MM.1S (cell line): ENCODE results near the gene FMN1.

Experiments
- DNase-seq: peaks from one replicate; pipeline ENCODE4 v3.0.0-alpha.2; 2015
- H2AFZ ChIP-seq: fragments of 300-600 bp; sonication (generic); 2 replicates; pipeline ENCODE4 v1.6.0; 2016; ENCODE audit warnings: antibody characterized with exemption, low read length
- H3F3A ChIP-seq: fragments of 300-600 bp; sonication (generic); 2 replicates; pipeline ENCODE4 v1.6.1; 2016; ENCODE audit warnings: mild to moderate bottlenecking, antibody characterized with exemption, low read length, moderate library complexity, mixed read lengths; ENCODE audit not compliant: insufficient read depth
- H3K27ac ChIP-seq: fragments of 300-600 bp; sonication (generic); 2 replicates; pipeline ENCODE4 v1.5.1; 2016; ENCODE audit warnings: mild to moderate bottlenecking, low read length
- H3K27me3 ChIP-seq: fragments of 300-600 bp; sonication (generic); replicated peaks from 2 replicates; pipeline ENCODE4 v1.6.0; 2016; ENCODE audit warnings: low read length; ENCODE audit not compliant: insufficient read depth
- H3K36me3 ChIP-seq: fragments of 300-600 bp; sonication (generic); replicated peaks from 2 replicates; pipeline ENCODE4 v1.6.1; 2016; ENCODE audit warnings: mild to moderate bottlenecking, low read length, mixed read lengths; ENCODE audit not compliant: insufficient read depth
- H3K4me1 ChIP-seq: fragments of 300-600 bp; sonication (generic); 2 replicates; pipeline ENCODE4 v1.6.1; 2016; ENCODE audit warnings: low read length, mixed read lengths
- H3K4me2 ChIP-seq: fragments of 300-600 bp; sonication (generic); 2 replicates; pipeline ENCODE4 v1.6.0; 2016; ENCODE audit warnings: low read depth, low read length
- H3K4me3 ChIP-seq: fragments of 300-600 bp; sonication (generic); 2 replicates; pipeline ENCODE4 v1.5.1; 2016; ENCODE audit warnings: low read length, mixed read lengths
- H3K79me2 ChIP-seq: fragments of 300-600 bp; sonication (generic); 2 replicates; pipeline ENCODE4 v1.6.1; 2016; ENCODE audit warnings: mixed run types, low read length, mixed read lengths
- H3K9ac ChIP-seq: fragments of 300-600 bp; sonication (generic); 2 replicates; pipeline ENCODE4 v1.6.1; 2016; ENCODE audit warnings: low read length, mixed read lengths
- H3K9me2 ChIP-seq: fragments of 300-600 bp; sonication (generic); replicated peaks from 2 replicates; pipeline ENCODE4 v1.6.1; 2016; ENCODE audit warnings: mild to moderate bottlenecking, low read length, mixed read lengths; ENCODE audit not compliant: insufficient read depth
- H3K9me3 ChIP-seq: fragments of 300-600 bp; sonication (generic); replicated peaks from 2 replicates; pipeline ENCODE4 v1.6.1; 2016; ENCODE audit warnings: mild to moderate bottlenecking, low read length, mixed read lengths; ENCODE audit not compliant: insufficient read depth
- H4K20me1 ChIP-seq: fragments of 300-600 bp; sonication (generic); 2 replicates; pipeline ENCODE4 v1.6.1; 2016; ENCODE audit warnings: mild to moderate bottlenecking, low read length, moderate library complexity, mixed read lengths; ENCODE audit not compliant: insufficient read depth
- EZH2 ChIP-seq: fragments of 300-600 bp; sonication (generic); optimal IDR thresholded peaks from 2 replicates; pipeline ENCODE3; 2017; ENCODE audit warnings: low read depth, mild to moderate bottlenecking, antibody characterized with exemption, low read length, mixed read lengths
- EZH2phosphoT487 ChIP-seq: fragments of 300-600 bp; sonication (generic); IDR thresholded peaks from 2 replicates; pipeline ENCODE4 v1.6.1; 2018; ENCODE audit warnings: antibody characterized with exemption, low read length
- TF ChIP-seq, protein P1 (sequence below): fragments of 300-600 bp; sonication (generic); IDR thresholded peaks from 2 replicates; pipeline ENCODE4 v1.5.1; 2016; ENCODE audit warnings: antibody characterized with exemption, low read length, mixed read lengths

Gene FMN1

DNA sequence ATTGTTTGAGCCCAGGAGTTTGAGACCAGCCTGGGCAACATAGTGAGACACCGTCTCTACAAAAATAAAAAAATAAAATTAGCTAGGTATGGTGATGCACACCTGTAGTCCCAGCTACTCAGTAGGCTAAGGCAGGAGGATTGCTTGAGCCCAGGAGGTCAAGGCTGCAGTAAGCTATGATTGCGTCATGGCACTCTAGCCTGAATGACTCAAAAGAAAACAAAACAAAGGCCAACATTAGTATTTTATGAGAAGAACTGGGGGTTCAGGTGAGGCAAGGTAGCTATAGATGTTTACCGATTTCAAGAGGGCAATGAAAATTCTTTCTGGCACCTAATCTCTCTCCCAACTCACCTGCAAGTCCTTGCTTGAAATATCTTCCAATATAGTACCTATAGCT, 399.5 kb downstream of the FMN1 start:
- Histone ChIP-seq H3K9ac (no peak overlapping the region), H3K79me2 (no peaks in the 10 kb centered on the region), H4K20me1 (no peaks in the 10 kb centered on the region), H3K4me2 (no peak overlapping the region), H3K36me3 (no peaks in the 10 kb centered on the region; the same call in 1 of the 2 replicates), H3K4me1 (no peaks in the 10 kb centered on the region), H3K27me3 (no peaks in the 10 kb centered on the region), H3K9me3 (no peaks in the 10 kb centered on the region), H3F3A (no peaks in the 10 kb centered on the region), H3K27ac (no peak overlapping the region), H2AFZ (no peak overlapping the region), H3K4me3 (no peak overlapping the region), H3K9me2 (no peaks in the 10 kb centered on the region)
- TF ChIP-seq, protein P1, sequence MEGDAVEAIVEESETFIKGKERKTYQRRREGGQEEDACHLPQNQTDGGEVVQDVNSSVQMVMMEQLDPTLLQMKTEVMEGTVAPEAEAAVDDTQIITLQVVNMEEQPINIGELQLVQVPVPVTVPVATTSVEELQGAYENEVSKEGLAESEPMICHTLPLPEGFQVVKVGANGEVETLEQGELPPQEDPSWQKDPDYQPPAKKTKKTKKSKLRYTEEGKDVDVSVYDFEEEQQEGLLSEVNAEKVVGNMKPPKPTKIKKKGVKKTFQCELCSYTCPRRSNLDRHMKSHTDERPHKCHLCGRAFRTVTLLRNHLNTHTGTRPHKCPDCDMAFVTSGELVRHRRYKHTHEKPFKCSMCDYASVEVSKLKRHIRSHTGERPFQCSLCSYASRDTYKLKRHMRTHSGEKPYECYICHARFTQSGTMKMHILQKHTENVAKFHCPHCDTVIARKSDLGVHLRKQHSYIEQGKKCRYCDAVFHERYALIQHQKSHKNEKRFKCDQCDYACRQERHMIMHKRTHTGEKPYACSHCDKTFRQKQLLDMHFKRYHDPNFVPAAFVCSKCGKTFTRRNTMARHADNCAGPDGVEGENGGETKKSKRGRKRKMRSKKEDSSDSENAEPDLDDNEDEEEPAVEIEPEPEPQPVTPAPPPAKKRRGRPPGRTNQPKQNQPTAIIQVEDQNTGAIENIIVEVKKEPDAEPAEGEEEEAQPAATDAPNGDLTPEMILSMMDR: no peak
- TF ChIP-seq EZH2 (no peak), EZH2phosphoT487 (no peak)
- no peak for DNase-seq

DNA sequence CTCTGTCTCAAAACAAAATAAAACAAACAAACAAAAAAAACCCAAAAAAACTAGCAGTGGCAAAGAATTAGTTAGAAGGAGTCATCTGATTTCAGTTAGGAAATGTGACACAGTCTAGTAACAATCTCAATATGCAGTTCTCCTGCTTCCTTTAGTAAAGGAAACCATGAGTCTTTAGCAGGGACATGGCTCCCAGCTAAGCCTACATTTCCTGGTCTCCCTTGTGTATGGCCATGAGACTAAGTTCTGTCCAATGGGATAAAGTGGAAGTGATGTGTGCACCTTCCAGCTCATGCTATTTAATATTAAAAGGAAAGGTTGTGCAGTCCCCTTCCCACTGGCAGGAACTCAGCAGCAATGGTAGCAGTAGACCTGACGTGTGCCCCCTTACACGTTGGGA, 402.1 kb downstream of the FMN1 start:
- H3F3A ChIP-seq: no peaks in the 10 kb centered on the region
- no peaks in the 10 kb centered on the region for H3K9me3 ChIP-seq
- H3K27ac ChIP-seq: no peak overlapping the region
- H3K9me2 ChIP-seq: no peaks in the 10 kb centered on the region
- TF ChIP-seq EZH2 (no peak), EZH2phosphoT487 (no peak)
- TF ChIP-seq, protein P1: no peak
- H3K9ac ChIP-seq: no peak overlapping the region
- H3K27me3 ChIP-seq: no peaks in the 10 kb centered on the region
- no peak overlapping the region for H3K4me3 ChIP-seq
- no peak for DNase-seq
- no peaks in the 10 kb centered on the region for H4K20me1 ChIP-seq
- H3K79me2 ChIP-seq: no peaks in the 10 kb centered on the region
- no peaks in the 10 kb centered on the region for H3K36me3 ChIP-seq
- H3K4me1 ChIP-seq: no peaks in the 10 kb centered on the region
- no peak overlapping the region for H2AFZ ChIP-seq
- no peak overlapping the region for H3K4me2 ChIP-seq

DNA sequence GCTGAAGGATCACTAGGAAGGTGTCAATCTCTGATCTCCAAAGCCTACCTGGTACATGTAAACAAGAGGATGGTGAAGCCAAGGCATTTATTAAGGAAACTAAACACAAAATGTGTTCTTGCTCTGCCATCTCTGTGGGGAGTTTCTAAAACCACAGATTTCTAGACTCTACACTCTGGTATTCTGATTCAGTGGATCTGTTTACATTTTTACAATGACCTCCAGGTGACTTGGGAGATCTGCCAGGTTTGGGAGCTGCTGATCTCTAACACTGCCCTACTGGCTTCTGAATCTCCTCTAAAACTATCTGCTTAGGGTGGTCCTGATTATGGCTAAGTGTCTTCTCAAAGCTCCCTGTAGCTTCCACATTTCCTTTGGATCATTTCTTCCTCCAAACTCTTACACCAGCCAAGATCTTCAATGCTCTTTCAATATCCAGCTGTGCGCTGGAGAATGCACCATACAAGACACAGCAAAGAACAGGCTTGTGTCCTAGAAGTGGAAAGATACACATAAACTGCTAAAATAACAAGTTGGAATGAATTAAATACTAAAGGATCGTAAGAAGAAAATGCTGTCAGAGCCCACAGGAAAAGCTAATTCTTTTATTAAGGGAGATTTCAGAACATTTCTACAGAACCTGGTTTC, 404.0 kb downstream of the FMN1 start:
- Histone ChIP-seq H3K79me2 (no peaks in the 10 kb centered on the region), H3F3A (no peaks in the 10 kb centered on the region), H3K9ac (no peak overlapping the region), H3K36me3 (no peaks in the 10 kb centered on the region), H3K4me1 (no peaks in the 10 kb centered on the region), H3K4me3 (no peak overlapping the region), H3K27me3 (no peaks in the 10 kb centered on the region), H3K27ac (no peak overlapping the region), H3K9me3 (no peaks in the 10 kb centered on the region), H3K4me2 (no peak overlapping the region), H4K20me1 (no peaks in the 10 kb centered on the region), H3K9me2 (no peaks in the 10 kb centered on the region), H2AFZ (no peak overlapping the region)
- no peak for TF ChIP-seq EZH2
- TF ChIP-seq, protein P1: no peak
- TF ChIP-seq EZH2phosphoT487: no peak
- no peak for DNase-seq
